ENCODE data around the gene TMEM213. TPM values are rescaled to one million over a fixed set of nuclear protein-coding genes. Genes with fewer than 3 reads are reported as not detected.

The TMEM213 gene
- total and polyA plus RNA-seq, 9 of the 15 experiments (the other 6 are each of a cell fraction or from before 2014, with no cell fraction given), result not detected

DNA sequence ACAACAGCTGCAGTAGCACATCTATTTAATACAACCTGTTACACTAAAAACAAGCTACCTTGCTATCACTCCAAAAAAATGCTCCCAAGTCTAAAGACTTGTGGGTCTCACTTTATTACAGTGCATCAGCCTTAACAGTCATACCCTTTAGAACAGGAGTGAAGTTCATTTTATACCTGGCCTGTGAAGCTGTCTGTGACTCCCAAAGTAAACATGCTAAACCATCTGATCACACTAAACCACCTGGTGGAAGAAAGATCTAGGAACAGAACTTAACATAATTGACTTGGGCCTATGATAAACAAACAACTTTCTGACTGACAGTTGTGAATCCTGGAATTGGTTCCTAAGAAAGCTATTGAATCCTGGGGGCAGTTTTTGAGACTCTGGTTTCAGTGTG lies 81.1 kb downstream of the TMEM213 start:
- ChIA-PET POLR2A (interaction anchor here (0.5 kb wide), 1 partner anchor 213 kb away, joined by 3 read pairs; no protein-coding TSS in a partner anchor), CTCF (ENCODE audit: low intra/inter-chr PET ratio) (no interaction called here)
- no peaks in the 10 kb centered on the region for H3K9me3 ChIP-seq (replicated peaks; ENCODE audit: control insufficient read depth, insufficient read depth, low read depth, low read length)
- intact Hi-C loops (cut with micrococcal nuclease), result no loop called here
- ATAC-seq (no peak), FAIRE-seq (no peak), DNase-seq (ENCODE audit: extremely low read depth in 1 of 4, low spot score in 3 of 4) (no peak)
- H3K27ac ChIP-seq (ENCODE audit: extremely low read depth, low read depth, low read length), result no peak overlapping the region
- no peaks in the 10 kb centered on the region for H3K36me3 ChIP-seq (ENCODE audit: control insufficient read depth, insufficient read depth, low read length)
- no TSS peak for BruUV-seq (replicated peaks)
- no peak overlapping the region for H3K9ac ChIP-seq (ENCODE audit: insufficient read depth in 1 of 2, low read depth in 2 of 2, low read length in 2 of 2)
- in situ Hi-C loops (cut with MboI), result no loop called here
- peaks cover 3% of the 10 kb centered on the region for H3K9me1 ChIP-seq (ENCODE audit: control insufficient read depth, insufficient read depth, low read length)
- H3K27me3 ChIP-seq (ENCODE audit: control insufficient read depth in 2 of 2, insufficient read depth in 2 of 2, low read length in 2 of 2), result peaks cover 28 to 41% of the 10 kb centered on the region in 2 experiments
- TF ChIP-seq FOXA3 (CRISPR knock-in tag; conservative IDR thresholded peaks at IDR 0.05 in 1 of 2, IDR thresholded peaks at IDR 0.05 in 1 of 2) (peak; percentile 43 to 72; a peak in 2 of 4 replicates), RUNX1 (IDR thresholded peaks at IDR 0.05; ENCODE audit: low read depth) (no peak)
- no peaks in the 10 kb centered on the region for H3K79me2 ChIP-seq (ENCODE audit: control insufficient read depth, insufficient read depth, low read length)
- H3K4me1 ChIP-seq (replicated peaks in 1 of 2; ENCODE audit: control insufficient read depth in 2 of 2, insufficient read depth in 2 of 2, low read length in 2 of 2), result no peaks in the 10 kb centered on the region
- H3K4me3 ChIP-seq, result no peak overlapping the region
- H4K20me1 ChIP-seq (replicated peaks; ENCODE audit: control insufficient read depth, insufficient read depth, low read length), result no peaks in the 10 kb centered on the region
- H2AFZ ChIP-seq (ENCODE audit: low read depth, low read length), result no peak overlapping the region
- no peak overlapping the region for H3K4me2 ChIP-seq (ENCODE audit: insufficient read depth, low read length)

DNA sequence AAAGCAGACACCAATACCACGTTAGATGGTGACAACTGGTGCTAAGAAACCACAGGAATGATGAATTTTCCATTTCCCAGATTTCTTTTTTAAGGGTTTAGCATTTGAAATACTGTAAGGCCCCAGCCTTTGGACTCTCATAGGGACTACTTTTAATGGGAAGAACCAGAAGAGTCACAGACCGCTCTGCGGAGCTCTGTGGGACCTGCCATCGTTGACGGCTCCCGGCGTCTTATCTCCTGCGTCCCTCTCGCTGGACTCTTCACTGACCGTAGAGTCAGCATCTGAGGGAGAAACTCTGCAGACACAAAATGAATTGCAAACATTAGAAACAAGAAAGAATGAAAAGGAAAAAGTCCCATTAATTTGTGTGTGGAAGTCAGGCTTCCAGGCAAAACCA lies 81.6 kb downstream of the TMEM213 start:
- no peaks in the 10 kb centered on the region for H4K20me1 ChIP-seq (replicated peaks; ENCODE audit: control insufficient read depth, insufficient read depth, low read length)
- H3K9me3 ChIP-seq (replicated peaks; ENCODE audit: control insufficient read depth, insufficient read depth, low read depth, low read length), result no peaks in the 10 kb centered on the region
- no peak overlapping the region for H2AFZ ChIP-seq (ENCODE audit: low read depth, low read length)
- H3K4me3 ChIP-seq, result no peak overlapping the region
- no peak overlapping the region for H3K4me2 ChIP-seq (ENCODE audit: insufficient read depth, low read length)
- H3K36me3 ChIP-seq (ENCODE audit: control insufficient read depth, insufficient read depth, low read length), result no peaks in the 10 kb centered on the region
- WGBS (ENCODE audit: insufficient coverage, low coverage, missing lambda C conversion rate), result 3% methylated on average over 10 of the region's 10 CpGs
- intact Hi-C loops (cut with micrococcal nuclease), result no loop called here
- FAIRE-seq (no peak), DNase-seq (ENCODE audit: extremely low read depth in 1 of 4, low spot score in 3 of 4) (no peak), ATAC-seq (peak; percentile 63)
- peaks cover 3% of the 10 kb centered on the region for H3K9me1 ChIP-seq (ENCODE audit: control insufficient read depth, insufficient read depth, low read length)
- H3K27me3 ChIP-seq (ENCODE audit: control insufficient read depth in 2 of 2, insufficient read depth in 2 of 2, low read length in 2 of 2), result peaks cover 32 to 44% of the 10 kb centered on the region in 2 experiments
- in situ Hi-C loops (cut with MboI), result no loop called here
- TF ChIP-seq, protein P1, sequence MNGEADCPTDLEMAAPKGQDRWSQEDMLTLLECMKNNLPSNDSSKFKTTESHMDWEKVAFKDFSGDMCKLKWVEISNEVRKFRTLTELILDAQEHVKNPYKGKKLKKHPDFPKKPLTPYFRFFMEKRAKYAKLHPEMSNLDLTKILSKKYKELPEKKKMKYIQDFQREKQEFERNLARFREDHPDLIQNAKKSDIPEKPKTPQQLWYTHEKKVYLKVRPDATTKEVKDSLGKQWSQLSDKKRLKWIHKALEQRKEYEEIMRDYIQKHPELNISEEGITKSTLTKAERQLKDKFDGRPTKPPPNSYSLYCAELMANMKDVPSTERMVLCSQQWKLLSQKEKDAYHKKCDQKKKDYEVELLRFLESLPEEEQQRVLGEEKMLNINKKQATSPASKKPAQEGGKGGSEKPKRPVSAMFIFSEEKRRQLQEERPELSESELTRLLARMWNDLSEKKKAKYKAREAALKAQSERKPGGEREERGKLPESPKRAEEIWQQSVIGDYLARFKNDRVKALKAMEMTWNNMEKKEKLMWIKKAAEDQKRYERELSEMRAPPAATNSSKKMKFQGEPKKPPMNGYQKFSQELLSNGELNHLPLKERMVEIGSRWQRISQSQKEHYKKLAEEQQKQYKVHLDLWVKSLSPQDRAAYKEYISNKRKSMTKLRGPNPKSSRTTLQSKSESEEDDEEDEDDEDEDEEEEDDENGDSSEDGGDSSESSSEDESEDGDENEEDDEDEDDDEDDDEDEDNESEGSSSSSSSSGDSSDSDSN (IDR thresholded peaks at IDR 0.05; ENCODE audit: borderline replicate concordance in 1 of 2, low read depth in 2 of 2, low read length in 2 of 2), result peak in 1 of 2 experiments; percentile 57; a peak in 1 of 4 replicates
- no peak for TF ChIP-seq ZNF217 (CRISPR knock-in tag; IDR thresholded peaks at IDR 0.05)
- no peak for TF ChIP-seq HMG20A (CRISPR knock-in tag; conservative IDR thresholded peaks at IDR 0.05)
- TF ChIP-seq, protein P2, sequence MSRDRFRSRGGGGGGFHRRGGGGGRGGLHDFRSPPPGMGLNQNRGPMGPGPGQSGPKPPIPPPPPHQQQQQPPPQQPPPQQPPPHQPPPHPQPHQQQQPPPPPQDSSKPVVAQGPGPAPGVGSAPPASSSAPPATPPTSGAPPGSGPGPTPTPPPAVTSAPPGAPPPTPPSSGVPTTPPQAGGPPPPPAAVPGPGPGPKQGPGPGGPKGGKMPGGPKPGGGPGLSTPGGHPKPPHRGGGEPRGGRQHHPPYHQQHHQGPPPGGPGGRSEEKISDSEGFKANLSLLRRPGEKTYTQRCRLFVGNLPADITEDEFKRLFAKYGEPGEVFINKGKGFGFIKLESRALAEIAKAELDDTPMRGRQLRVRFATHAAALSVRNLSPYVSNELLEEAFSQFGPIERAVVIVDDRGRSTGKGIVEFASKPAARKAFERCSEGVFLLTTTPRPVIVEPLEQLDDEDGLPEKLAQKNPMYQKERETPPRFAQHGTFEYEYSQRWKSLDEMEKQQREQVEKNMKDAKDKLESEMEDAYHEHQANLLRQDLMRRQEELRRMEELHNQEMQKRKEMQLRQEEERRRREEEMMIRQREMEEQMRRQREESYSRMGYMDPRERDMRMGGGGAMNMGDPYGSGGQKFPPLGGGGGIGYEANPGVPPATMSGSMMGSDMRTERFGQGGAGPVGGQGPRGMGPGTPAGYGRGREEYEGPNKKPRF (IDR thresholded peaks at IDR 0.05; ENCODE audit: low read depth, low read length), result no peak
- no peak for TF ChIP-seq NFRKB (IDR thresholded peaks at IDR 0.05; ENCODE audit: low read depth)
- TF ChIP-seq GABPA (tag; conservative IDR thresholded peaks at IDR 0.05; ENCODE audit: low read depth), result no peak
- no peak for TF ChIP-seq MCM7 (IDR thresholded peaks at IDR 0.05)
- no peak for TF ChIP-seq MECOM (CRISPR knock-in tag; IDR thresholded peaks at IDR 0.05)
- no peak overlapping the region for H3K9ac ChIP-seq (ENCODE audit: insufficient read depth in 1 of 2, low read depth in 2 of 2, low read length in 2 of 2)
- ChIA-PET CTCF (ENCODE audit: low intra/inter-chr PET ratio) (no interaction called here), POLR2A (interaction anchor here (0.5 kb wide), 1 partner anchor 212 kb away, joined by 3 read pairs; no protein-coding TSS in a partner anchor)
- no TSS peak for BruUV-seq (replicated peaks)
- no peaks in the 10 kb centered on the region for H3K4me1 ChIP-seq (replicated peaks in 1 of 2; ENCODE audit: control insufficient read depth in 2 of 2, insufficient read depth in 2 of 2, low read length in 2 of 2)
- no peaks in the 10 kb centered on the region for H3K79me2 ChIP-seq (ENCODE audit: control insufficient read depth, insufficient read depth, low read length)
- no peak overlapping the region for H3K27ac ChIP-seq (ENCODE audit: extremely low read depth, low read depth, low read length)
